Panc1 (cell line): ENCODE data around the gene PCLO. TPM values are rescaled to one million over a fixed set of nuclear protein-coding genes. Genes with fewer than 3 reads are reported as not detected.

Experiments used
- ATAC-seq: fragments of 200-7000 bp; cut with Tn5 transposase; 2 replicates; pipeline ENCODE4 v1.9.1; 2020; ENCODE audit warnings: mild to moderate bottlenecking, moderate library complexity
- BruUV-seq: library from RNA; stranded (reverse); fragments of 400-500 nt; replicated peaks from 2 replicates; lab custom pipeline; 2021; lab: Mats Ljungman, UMichigan
- CTCF ChIA-PET: fragments of 300-600 bp; sonication (Branson Sonifier 250); formaldehyde crosslinking; loops from one replicate; lab custom pipeline; 2022; ENCODE audit warnings: antibody characterized with exemption; lab: Charles Lee
- POLR2A ChIA-PET: fragments of 300-600 bp; sonication (Branson Sonifier 250); formaldehyde crosslinking; loops from one replicate; lab custom pipeline; 2022; ENCODE audit warnings: antibody characterized with exemption; lab: Charles Lee
- DNase-seq: peaks from one replicate; pipeline ENCODE4 v3.0.0-alpha.2; 2010; ENCODE audit warnings: low read depth, low spot score
- H3K27ac ChIP-seq: 2 replicates; pipeline ENCODE4 v1.5.1; 2011; ENCODE audit warnings: mild to moderate bottlenecking, low read length, inconsistent platforms
- H3K27me3 ChIP-seq: fragments of 200-500 bp; sonication (Bioruptor generic); 2 replicates; pipeline ENCODE4 v1.6.0; 2014; ENCODE audit warnings: low read length, inconsistent platforms; ENCODE audit not compliant: control insufficient read depth, insufficient read depth
- H3K36me3 ChIP-seq: fragments of 200-500 bp; sonication (Bioruptor generic); 2 replicates; pipeline ENCODE4 v1.5.1; 2014; ENCODE audit warnings: inconsistent platforms, mild to moderate bottlenecking, low read length, moderate library complexity; ENCODE audit not compliant: control insufficient read depth, insufficient read depth
- H3K4me1 ChIP-seq: 2 replicates; pipeline ENCODE4 v1.5.1; 2011; ENCODE audit warnings: inconsistent platforms, mild to moderate bottlenecking, low read length, moderate library complexity; ENCODE audit not compliant: control insufficient read depth, insufficient read depth
- H3K4me3 ChIP-seq, 2 experiments: 2 replicates each; pipeline ENCODE4 v1.5.1; 2011 to 2012; ENCODE audit warnings: low read depth in 2 of 2, low read length in 2 of 2, mild to moderate bottlenecking in 2 of 2, inconsistent platforms in 1 of 2, moderate library complexity in 1 of 2
- H3K9me3 ChIP-seq: fragments of 200-500 bp; sonication (Bioruptor generic); 2 replicates; pipeline ENCODE4 v1.5.1; 2014; ENCODE audit warnings: low read depth, mild to moderate bottlenecking, inconsistent platforms, low read length, moderate library complexity; ENCODE audit not compliant: control insufficient read depth, insufficient read depth
- POLR2AphosphoS5 ChIP-seq: IDR thresholded peaks from 2 replicates; pipeline ENCODE4 v1.6.1; 2012; ENCODE audit warnings: mild to moderate bottlenecking, low read depth, low read length, moderate library complexity
- SIN3A ChIP-seq: IDR thresholded peaks from 2 replicates; pipeline ENCODE4 v1.6.1; 2012; ENCODE audit warnings: low read depth, mild to moderate bottlenecking, low read length, moderate library complexity, borderline replicate concordance; ENCODE audit not compliant: insufficient read depth
- TCF7L2 ChIP-seq: IDR thresholded peaks from 2 replicates; pipeline ENCODE4 v1.6.1; 2011; ENCODE audit warnings: mild to moderate bottlenecking, low read depth, low read length, inconsistent platforms
- in situ Hi-C: cut with HindIII; loops from 2 replicates; pipeline ENCODE4 v1.10.0; 2016; ENCODE audit warnings: low sequenced_read_pairs, low pct_unique_long_range_greater_than_20kb
- intact Hi-C: fragments of 100-400 bp; cut with micrococcal nuclease; formaldehyde crosslinking; loops from one replicate; pipeline ENCODE4 v1.10.0; 2022; ENCODE audit not compliant: unreplicated experiment
- total RNA-seq: library from RNA; stranded (reverse); gene quantifications from one replicate; pipeline ENCODE4 v1.2.1, GENCODE V29; 2021; ENCODE audit not compliant: unreplicated experiment
- TF ChIP-seq, protein P1 (sequence below): fragments of 450-650 bp; IDR thresholded peaks from 2 replicates; pipeline ENCODE4 v1.5.1; 2017; ENCODE audit warnings: mild to moderate bottlenecking
- TF ChIP-seq, protein P2 (sequence below), 2 experiments: IDR thresholded peaks; 2 replicates each; pipeline ENCODE4 v1.6.1; 2011 to 2012; ENCODE audit warnings: low read depth in 2 of 2, control low read depth in 1 of 2, low read length in 1 of 2, mild to moderate bottlenecking in 1 of 2, moderate library complexity in 1 of 2; ENCODE audit not compliant: insufficient read depth in 1 of 2

The PCLO gene
- total RNA-seq, 1 experiment from 2014 or later: 1.1 TPM

DNA sequence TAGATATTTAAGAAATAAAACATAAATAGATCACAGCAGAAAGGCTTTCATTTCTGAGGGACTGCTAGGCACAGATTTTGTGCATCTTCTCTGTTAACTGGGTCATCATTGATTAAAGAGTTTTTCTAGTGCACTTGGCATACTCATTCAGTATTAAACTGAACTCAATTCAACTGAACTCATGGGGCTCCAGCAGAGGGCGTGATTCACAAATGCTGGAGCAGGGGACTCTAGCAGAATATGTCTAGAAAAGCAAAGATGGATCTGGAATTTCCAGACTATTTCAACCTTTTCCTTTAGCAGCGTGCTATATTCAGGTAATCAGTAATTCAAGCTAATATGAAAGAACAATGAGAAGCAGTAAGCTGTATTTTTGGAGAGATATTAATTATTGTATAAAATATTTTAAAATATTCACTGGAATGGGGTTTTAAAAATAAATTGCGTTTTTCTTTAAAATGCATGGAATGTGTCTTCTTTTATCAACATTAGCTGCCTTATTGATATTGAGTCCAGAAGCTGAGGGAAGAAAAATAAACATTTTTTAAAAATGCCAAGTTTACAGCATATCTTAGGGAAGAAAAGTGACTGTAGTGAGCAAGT is 422.3 kb downstream of the PCLO start:
- in situ Hi-C loops: no loop called here
- Histone ChIP-seq H3K27me3 (no peaks in the 10 kb centered on the region), H3K4me3 (no peak overlapping the region), H3K9me3 (no peaks in the 10 kb centered on the region), H3K36me3 (no peaks in the 10 kb centered on the region), H3K27ac (no peak overlapping the region), H3K4me1 (no peaks in the 10 kb centered on the region)
- peak; percentile 15 for DNase-seq
- TF ChIP-seq, protein P1, sequence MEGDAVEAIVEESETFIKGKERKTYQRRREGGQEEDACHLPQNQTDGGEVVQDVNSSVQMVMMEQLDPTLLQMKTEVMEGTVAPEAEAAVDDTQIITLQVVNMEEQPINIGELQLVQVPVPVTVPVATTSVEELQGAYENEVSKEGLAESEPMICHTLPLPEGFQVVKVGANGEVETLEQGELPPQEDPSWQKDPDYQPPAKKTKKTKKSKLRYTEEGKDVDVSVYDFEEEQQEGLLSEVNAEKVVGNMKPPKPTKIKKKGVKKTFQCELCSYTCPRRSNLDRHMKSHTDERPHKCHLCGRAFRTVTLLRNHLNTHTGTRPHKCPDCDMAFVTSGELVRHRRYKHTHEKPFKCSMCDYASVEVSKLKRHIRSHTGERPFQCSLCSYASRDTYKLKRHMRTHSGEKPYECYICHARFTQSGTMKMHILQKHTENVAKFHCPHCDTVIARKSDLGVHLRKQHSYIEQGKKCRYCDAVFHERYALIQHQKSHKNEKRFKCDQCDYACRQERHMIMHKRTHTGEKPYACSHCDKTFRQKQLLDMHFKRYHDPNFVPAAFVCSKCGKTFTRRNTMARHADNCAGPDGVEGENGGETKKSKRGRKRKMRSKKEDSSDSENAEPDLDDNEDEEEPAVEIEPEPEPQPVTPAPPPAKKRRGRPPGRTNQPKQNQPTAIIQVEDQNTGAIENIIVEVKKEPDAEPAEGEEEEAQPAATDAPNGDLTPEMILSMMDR: peak; percentile 72
- no peak for TF ChIP-seq POLR2AphosphoS5
- ChIA-PET CTCF (no interaction called here), POLR2A (no interaction called here)
- intact Hi-C loops: no loop called here
- no peak for ATAC-seq
- no TSS peak for BruUV-seq

DNA sequence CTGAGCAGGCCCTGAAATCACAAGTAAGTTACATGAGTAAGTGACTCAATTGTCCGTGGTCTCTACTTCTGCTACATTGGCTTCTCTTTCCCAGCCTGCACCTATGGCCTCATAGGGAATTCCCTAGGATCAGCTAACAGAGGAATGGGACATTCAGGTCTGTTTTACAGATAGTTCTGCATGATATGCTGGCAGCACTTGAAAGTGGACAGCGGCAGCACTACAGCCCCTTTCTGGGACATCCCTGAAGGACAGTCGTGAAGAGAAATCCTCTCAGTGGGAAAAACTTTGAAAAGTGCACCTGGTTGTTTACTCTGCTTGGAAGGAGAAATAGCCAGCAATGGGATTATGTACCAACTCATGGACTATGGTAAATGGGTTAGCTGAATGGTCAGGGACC is 426.1 kb downstream of the PCLO start:
- TF ChIP-seq, protein P1: no peak
- TF ChIP-seq, protein P2, sequence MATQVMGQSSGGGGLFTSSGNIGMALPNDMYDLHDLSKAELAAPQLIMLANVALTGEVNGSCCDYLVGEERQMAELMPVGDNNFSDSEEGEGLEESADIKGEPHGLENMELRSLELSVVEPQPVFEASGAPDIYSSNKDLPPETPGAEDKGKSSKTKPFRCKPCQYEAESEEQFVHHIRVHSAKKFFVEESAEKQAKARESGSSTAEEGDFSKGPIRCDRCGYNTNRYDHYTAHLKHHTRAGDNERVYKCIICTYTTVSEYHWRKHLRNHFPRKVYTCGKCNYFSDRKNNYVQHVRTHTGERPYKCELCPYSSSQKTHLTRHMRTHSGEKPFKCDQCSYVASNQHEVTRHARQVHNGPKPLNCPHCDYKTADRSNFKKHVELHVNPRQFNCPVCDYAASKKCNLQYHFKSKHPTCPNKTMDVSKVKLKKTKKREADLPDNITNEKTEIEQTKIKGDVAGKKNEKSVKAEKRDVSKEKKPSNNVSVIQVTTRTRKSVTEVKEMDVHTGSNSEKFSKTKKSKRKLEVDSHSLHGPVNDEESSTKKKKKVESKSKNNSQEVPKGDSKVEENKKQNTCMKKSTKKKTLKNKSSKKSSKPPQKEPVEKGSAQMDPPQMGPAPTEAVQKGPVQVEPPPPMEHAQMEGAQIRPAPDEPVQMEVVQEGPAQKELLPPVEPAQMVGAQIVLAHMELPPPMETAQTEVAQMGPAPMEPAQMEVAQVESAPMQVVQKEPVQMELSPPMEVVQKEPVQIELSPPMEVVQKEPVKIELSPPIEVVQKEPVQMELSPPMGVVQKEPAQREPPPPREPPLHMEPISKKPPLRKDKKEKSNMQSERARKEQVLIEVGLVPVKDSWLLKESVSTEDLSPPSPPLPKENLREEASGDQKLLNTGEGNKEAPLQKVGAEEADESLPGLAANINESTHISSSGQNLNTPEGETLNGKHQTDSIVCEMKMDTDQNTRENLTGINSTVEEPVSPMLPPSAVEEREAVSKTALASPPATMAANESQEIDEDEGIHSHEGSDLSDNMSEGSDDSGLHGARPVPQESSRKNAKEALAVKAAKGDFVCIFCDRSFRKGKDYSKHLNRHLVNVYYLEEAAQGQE (IDR thresholded peaks at IDR 0.05; ENCODE audit: insufficient read depth in 1 of 2, low read depth in 2 of 2, low read length in 1 of 2): peak in 1 of 2 experiments; percentile 21; a peak in 1 of 4 replicates
- TF ChIP-seq TCF7L2 (no peak), SIN3A (no peak), POLR2AphosphoS5 (no peak)
- no peaks in the 10 kb centered on the region for H3K4me1 ChIP-seq
- in situ Hi-C loops: no loop called here
- no peak for DNase-seq
- ChIA-PET CTCF (no interaction called here), POLR2A (no interaction called here)
- H3K27ac ChIP-seq: no peak overlapping the region
- H3K27me3 ChIP-seq: no peaks in the 10 kb centered on the region
- H3K36me3 ChIP-seq: no peaks in the 10 kb centered on the region
- BruUV-seq: no TSS peak
- intact Hi-C loops: no loop called here
- H3K9me3 ChIP-seq: no peaks in the 10 kb centered on the region
- ATAC-seq: no peak
- no peak overlapping the region for H3K4me3 ChIP-seq
